IMR-90 (cell line): ENCODE measurements around the gene TTLL11.

ENCODE experiments used
- CEBPB ChIP-seq: IDR thresholded peaks from 2 replicates; pipeline ENCODE4 v1.6.1; 2012; ENCODE audit warnings: low read depth, low read length, improper control_type of control experiment
- CHD1 ChIP-seq: IDR thresholded peaks from 2 replicates; pipeline ENCODE4 v1.6.1; 2012; ENCODE audit warnings: low read depth, low read length, improper control_type of control experiment
- CTCF ChIP-seq: conservative IDR thresholded peaks from 2 replicates; pipeline ENCODE4 v1.5.1; 2012; ENCODE audit warnings: mild to moderate bottlenecking, low read depth, low read length, improper control_type of control experiment
- FOS ChIP-seq: fragments of 150-350 bp; IDR thresholded peaks from 2 replicates; pipeline ENCODE4 v1.6.1; 2016; ENCODE audit warnings: low read depth, low read length
- MAFK ChIP-seq: IDR thresholded peaks from 2 replicates; pipeline ENCODE4 v1.6.1; 2012; ENCODE audit warnings: low read depth, low read length, improper control_type of control experiment
- MAZ ChIP-seq: IDR thresholded peaks from 2 replicates; pipeline ENCODE4 v1.6.1; 2012; ENCODE audit warnings: low read depth, mild to moderate bottlenecking, low read length, improper control_type of control experiment, moderate library complexity, borderline replicate concordance
- MXI1 ChIP-seq: IDR thresholded peaks from 2 replicates; pipeline ENCODE4 v1.6.1; 2012; ENCODE audit warnings: low read depth, mild to moderate bottlenecking, low read length, moderate library complexity, borderline replicate concordance
- NFE2L2 ChIP-seq: fragments of 150-350 bp; IDR thresholded peaks from 2 replicates; pipeline ENCODE4 v1.6.1; 2016; ENCODE audit warnings: low read depth, mild to moderate bottlenecking, low read length
- POLR2A ChIP-seq: IDR thresholded peaks from 2 replicates; pipeline ENCODE4 v1.6.1; 2012; ENCODE audit warnings: mild to moderate bottlenecking, low read depth, low read length
- RAD21 ChIP-seq: IDR thresholded peaks from 2 replicates; pipeline ENCODE4 v1.6.1; 2012; ENCODE audit warnings: low read length, improper control_type of control experiment
- RCOR1 ChIP-seq: IDR thresholded peaks from 2 replicates; pipeline ENCODE4 v1.6.1; 2012; ENCODE audit warnings: mild to moderate bottlenecking, low read length, improper control_type of control experiment; ENCODE audit not compliant: insufficient replicate concordance
- RFX5 ChIP-seq: IDR thresholded peaks from 2 replicates; pipeline ENCODE4 v1.8.0; 2012; ENCODE audit warnings: low read depth, mild to moderate bottlenecking, low read length, moderate library complexity
- SMC3 ChIP-seq: fragments of 150-350 bp; IDR thresholded peaks from 2 replicates; pipeline ENCODE4 v1.6.1; 2016; ENCODE audit warnings: low read depth, mild to moderate bottlenecking, antibody characterized with exemption, low read length, moderate library complexity
- USF2 ChIP-seq: fragments of 150-350 bp; IDR thresholded peaks from 2 replicates; pipeline ENCODE4 v1.6.1; 2017; ENCODE audit warnings: mild to moderate bottlenecking, antibody characterized with exemption, low read length, low read depth

- no peak for TF ChIP-seq MAZ
- TF ChIP-seq CTCF, result no peak
- no peak for TF ChIP-seq POLR2A
- no peak for TF ChIP-seq RFX5
- no peak for TF ChIP-seq CEBPB
- TF ChIP-seq CHD1, result no peak
- TF ChIP-seq MAFK, result no peak
- no peak for TF ChIP-seq RCOR1
- TF ChIP-seq RAD21, result no peak
- TF ChIP-seq NFE2L2, result no peak
- TF ChIP-seq MXI1, result no peak
- TF ChIP-seq USF2, result no peak
- no peak for TF ChIP-seq SMC3
- TF ChIP-seq FOS, result no peak
Measured at GRCh38 chr9:122141671-122142070, 48.6 kb upstream of the TTLL11 start.
